ENCODE measurements around the gene PRKCQ.
A peak's percentile ranks its signal among the peaks of the same experiment; 100 is the strongest.
"Not testable (repeated sequence)": the region's sequence is repeated elsewhere in the genome, so short reads cannot be mapped to it uniquely, and the experiment has no call there.

Gene PRKCQ

DNA sequence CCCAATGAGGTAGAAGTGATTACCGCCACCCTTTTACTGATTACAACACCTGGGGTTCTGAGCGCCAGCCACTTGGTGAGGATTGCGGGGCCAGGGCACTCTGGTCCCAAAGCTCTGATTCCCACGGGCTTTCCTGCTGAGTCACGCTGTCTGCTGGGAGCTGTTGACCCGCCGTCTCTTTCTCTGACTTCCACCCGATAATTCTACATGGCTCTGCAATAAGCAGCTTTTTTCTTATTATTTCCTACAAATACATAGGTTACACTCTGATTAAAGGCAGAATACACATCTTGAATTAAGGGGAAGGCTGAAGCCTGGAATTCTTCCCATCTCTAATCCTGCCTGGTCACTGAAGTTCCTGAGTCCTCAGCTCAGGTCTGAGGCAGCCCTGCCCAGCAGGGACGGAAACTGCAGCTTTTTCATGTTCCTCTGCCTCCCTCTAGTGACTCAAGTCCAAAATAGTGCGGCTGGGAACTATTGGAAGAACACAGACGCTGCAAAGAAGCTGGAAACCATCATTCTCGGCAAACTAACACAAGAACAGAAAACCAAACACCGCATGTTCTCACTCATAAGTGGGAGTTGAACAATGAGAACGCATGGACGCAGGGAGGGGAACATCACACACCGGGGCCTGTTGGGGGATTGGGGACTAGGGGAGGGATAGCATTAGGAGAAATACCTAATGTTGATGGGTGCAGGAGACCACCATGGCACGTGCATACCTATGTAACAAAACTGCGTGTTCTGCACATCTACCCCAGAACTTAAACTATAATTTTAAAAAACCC is 178.3 kb downstream of the PRKCQ start:
- peak; percentile 85 for DNase-seq

DNA sequence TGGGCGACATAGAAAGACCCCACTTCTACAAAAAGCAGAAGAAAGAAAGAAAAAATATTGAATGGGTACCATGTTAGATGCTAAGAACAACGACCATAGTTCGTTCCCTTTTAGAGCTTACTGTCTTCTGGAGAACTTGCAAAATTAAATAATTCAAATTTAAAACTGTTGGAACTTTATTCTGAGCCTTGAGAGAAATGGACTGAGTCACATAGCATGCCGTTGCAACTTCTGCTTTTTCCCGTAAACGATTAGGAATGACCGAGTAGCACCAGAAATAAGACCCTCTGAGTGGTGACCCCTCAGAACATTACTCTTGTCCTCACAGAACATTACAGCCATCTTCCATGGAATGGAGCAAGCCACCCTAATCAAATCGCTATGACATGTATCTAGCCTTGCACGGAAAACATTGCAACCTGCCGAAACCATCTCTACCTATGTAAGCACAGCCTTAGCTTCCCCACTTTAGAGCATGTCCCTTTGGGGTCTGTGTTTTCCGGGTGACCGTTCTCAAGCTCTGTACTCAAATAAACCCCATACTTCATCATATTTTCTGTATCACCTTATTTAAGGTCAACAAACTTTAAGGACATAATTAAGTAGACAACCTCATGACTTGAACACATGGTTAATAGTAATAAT is 179.1 kb downstream of the PRKCQ start:
- no peak for DNase-seq

DNA sequence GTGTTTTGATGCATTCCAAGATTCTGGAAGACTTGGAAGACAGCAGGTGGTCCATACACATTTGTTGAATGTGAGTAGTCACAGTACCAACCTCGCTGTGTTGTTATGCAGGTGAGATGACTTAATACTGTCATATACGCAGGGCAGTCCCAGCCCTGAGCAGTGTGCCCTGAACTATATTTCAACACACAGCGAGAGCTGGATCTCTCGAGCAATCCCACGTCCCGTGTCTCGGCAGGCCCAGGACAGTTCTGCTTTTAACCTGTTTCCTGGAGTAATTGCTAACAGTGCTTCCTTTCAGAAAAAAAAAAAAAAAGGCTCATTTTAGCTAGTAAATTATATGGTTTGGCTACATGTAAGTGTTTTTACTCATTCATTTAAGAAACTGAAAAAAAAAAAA is 179.7 kb downstream of the PRKCQ start:
- no peak for DNase-seq

DNA sequence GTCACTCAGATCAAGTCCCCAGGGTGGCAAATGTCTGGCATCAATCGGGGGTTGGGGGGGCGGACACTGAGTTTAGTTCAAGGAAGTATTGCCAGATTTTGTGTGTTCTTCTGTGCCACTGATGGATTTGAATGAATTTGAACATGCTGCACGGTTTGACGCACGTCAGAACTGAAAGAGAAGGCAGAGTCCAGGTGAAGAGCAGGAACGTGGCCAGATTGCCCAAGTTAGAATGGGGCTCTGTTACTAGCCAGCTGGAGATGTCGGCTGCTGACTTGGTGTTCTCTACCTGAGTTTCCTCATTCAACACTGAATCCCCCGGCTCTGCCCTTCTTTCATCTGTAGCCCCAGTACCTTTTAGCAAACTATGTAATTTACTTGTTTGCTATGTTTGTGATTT is 180.2 kb downstream of the PRKCQ start:
- DNase-seq = no peak

DNA sequence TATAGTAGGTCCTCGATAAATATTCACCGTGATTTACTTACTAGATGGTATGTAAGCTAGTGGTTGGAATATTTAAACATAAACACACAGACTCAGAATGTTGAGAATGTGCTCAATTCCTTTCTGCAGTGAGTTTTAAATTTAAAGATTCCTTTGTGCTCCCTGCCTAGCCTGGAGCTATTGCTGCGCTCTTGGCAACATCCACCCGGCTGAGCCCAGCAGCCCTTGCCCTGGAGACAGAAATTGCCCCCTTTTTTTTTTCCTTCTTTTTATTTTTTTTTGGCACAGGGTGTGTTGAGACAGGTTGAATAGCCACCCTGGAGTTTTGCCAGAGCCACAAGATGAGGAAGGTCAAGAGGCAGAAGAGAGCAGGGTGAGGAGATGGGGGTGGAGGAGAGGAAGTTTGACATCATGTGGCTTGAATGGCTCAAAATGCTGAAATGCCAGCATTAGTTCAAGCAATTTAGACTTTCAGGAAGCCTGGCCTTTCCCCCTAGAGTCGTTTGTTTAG is 180.8 kb downstream of the PRKCQ start:
- no peak for DNase-seq

DNA sequence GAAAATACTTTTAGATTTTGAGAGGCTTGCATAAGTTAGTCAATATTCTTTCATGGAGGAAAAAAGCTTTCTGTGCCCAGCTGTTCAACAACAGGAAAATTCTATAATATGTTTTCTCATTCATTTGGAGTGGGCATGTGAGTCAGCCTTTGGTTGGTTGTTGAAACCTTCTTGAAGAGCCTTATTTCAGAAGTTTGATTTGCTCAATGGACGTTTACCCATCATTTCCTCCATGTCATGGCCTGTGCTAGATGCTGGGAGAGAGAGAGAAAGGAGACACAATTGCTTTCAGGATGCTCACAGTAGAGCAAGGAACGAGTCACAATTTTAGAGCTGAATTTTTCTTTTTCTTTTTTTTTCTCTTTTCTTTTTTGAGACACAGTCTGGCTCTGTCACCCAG is 181.7 kb downstream of the PRKCQ start:
- DNase-seq = no peak

DNA sequence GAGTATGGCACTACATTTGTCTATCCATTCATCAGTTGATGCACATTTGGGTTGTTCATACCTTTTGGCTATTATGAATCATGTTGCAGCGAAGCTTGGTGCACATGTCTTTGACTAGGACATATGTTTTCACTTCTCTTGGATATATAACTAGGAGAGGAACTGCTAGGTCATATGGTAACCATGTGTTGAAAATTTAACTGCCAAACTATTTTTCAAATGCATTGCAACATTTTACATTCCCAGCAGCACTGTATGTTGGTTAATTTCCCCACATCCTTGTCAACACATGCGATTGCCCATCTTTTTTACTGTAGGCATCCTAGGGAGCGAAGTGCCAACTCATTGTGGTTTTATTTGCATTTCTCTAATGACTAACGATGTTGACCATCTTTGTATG is 183.4 kb downstream of the PRKCQ start:
- no peak for DNase-seq

DNA sequence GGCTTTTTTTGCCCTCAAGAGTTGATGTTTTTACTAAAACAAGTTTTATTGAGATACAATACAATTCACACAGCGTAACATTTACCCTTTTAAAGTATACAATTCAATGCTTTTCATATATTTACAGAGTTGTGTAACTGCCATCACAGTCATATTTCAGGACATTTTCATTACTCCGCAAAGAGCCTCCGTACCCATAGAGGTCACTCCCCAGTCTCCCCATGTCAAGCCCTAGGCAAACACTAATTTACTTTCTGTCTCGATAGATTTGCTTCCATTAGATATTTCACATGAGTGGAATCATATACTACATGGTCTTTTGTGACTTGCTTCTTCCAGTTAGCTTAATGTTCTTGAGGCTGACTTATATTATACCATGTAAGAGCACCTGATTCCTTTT is 183.8 kb downstream of the PRKCQ start:
- no peak for DNase-seq

DNA sequence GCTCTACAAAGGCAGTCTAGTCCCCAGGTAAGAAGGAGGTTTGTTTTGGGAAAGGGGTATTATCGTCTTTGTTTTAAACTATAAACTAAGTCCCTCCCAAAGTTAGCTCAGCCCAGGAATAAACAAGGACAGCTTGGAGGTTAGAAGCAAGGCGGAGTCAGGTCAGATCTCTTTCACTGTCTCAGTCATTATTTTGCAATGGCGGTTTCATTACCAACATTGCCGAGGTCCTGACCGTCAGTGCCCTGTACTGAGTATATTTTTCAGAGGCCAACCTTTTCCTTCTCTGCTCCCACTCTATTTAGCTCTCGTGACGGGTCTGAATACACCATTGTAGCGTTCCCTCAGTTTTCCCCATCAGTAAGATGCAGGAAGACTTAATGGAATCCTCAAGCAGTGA is 184.5 kb downstream of the PRKCQ start:
- no peak for DNase-seq

DNA sequence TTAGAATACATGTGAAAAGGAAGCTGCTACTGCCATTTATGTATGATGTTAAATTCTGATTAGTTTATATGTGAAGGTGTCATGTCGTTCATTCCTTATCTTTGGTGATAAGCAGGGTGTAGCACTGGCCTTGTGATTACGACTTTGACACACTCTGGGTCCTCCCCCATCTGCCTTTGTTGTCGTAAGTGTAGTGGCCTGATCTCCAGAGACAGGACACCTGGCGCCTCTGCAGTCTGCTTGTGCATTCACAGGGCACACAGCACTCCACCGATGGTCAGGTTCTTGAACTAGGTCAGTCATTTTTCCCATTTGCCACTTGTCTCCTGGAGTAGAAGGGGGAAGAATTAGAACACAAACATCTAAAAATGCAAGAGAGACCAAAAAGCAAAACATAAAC is 186.0 kb downstream of the PRKCQ start:
- no peak for DNase-seq

DNA sequence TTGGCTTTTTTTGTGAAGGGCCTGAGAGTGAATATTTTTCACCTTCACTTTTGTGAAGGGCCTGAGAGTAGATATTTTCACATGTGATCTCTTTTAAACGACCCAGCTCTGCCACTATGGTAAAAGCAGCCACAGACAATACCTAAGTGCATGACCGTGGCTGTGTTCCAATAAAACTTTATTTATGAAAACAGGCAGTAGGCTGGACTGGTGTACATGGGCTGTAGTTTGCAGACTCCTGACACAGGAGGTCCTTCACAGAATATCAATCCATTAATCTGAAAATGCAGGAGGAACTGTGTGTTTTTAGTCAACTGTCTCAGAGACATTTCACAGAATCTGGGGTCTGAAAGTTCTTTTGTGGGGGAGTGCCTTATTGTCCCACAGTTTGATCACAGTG is 186.9 kb downstream of the PRKCQ start:
- no peak for DNase-seq

DNA sequence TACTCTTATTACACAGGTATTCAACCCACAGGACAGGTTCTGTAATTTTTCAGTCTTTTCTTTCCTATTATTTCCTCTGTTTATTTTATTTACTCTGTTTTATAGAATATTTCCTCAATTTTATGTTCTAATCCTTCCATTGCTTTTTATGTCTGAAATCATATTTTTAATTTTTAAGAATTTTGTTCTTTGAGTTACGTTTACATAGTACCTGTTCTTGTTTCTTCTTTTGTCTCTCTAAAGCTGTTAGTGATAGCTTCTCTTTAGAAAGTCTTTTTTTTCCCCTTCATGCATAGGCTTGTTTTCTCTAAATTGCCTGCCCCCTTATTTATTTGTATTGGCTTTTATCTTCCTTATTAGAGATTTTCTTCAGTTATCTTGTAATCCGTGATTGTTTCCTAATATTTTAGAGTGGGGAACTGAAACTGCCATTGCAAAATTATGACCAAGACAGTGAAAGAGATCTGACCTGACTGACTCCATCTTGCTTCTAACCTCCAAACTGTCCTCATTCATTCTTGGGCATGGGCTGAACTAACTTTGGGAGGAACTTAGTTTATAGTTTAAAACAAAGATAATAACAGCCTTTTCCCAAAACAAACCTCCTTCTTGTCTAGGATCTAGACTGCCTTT is 189.7 kb downstream of the PRKCQ start:
- no peak for DNase-seq

DNA sequence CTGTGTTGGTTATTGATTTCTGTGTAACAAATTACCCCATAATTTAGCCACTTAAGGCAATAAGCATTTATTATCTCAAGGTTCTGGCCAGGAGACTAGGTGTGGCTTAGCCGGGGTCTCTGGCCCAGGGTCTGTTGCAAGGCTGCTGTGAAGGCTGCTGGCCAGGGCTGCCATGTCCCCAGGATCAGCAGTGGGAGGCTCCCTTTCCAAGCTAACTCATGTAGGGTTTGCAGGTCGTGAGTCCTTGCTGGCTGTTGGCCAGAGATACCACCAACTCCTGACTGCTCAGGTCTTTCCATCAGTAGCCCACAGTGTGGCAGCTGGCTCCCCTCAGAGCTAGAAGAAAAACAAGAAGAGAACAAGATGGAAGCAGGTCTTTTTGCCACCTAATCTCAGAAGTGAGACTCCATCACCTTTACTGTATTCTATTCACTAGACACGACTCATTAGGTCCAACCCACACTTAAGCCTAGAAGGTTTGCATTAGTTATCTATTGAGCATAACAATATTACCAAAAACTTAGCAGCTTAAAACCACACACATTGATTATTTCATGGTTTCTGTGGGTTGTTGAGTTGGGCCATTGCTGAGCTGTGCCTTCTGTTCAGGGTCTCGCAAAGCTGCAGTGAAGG is 191.7 kb downstream of the PRKCQ start:
- DNase-seq = no peak

DNA sequence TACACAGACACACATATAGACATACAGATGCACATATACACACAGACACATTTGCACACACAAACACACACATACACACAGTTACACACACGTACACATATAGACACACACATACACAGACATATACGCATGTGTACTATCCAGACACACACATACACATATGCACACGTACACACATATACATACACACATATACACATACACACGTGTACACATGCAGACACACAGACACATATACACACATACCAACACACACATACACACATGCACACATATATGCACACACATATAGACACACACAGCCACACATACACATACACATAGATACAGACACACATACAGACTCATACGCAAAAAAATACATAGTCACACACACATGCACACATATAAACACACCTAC is 193.1 kb downstream of the PRKCQ start:
- no peak for DNase-seq

DNA sequence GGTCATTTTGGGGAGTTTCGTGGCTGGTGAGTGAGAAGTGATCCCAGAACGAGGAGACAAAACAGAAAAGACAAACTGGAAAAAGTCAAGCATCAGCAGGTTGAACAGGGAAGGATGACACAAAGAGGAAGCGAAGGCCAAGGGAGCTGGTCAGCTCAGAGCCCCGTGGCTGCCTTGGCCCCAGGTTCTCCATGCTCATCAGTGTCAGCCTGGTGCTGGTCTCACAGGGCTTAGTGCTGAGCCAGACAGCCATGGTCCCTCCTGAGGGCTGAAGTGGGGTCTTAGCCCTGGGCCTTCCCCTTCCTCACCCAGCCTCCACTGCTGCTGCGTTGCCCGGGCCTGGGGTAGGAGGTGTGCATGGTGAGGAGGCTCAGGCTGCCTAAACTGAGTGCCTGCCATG is 193.7 kb downstream of the PRKCQ start:
- DNase-seq = no peak

DNA sequence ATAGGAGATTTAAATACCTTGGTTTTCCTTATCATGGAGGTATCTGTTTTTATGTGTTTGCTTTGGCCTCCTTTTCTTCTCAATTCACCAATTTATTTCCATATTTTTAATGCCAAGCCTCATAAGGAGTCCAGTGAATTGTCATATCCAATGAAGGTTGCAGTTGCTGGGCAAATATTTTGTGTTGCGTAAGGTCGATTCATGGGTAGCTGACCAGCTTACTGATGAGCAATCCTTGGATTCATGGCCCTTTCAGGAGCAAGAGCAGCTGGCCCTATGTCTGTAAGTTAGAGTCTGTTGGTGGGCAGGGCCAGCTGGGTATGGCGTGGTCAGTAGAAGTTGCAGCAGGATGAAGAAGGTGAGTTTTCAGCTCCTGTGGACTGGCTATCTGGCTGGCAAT is 194.4 kb downstream of the PRKCQ start:
- no peak for DNase-seq

DNA sequence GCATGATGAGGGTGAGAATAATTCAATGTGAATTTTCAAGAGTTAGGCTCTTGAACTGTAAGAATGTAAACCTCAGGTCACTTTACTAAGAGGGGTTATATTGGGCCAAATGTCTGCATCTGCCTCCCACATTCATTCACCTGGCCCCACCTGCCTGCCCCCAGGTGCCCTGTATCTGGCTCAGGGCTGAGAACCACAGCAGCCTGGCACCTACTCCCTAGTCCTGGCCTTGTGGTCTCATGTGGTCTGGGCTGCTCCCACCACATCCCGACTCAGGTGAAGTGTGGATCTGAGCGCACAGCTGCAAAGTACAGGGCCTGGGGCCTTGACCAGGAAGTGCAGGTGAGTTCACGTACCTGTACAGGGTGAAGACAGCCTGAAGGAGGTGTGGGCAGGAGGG is 195.2 kb downstream of the PRKCQ start:
- DNase-seq = no peak

DNA sequence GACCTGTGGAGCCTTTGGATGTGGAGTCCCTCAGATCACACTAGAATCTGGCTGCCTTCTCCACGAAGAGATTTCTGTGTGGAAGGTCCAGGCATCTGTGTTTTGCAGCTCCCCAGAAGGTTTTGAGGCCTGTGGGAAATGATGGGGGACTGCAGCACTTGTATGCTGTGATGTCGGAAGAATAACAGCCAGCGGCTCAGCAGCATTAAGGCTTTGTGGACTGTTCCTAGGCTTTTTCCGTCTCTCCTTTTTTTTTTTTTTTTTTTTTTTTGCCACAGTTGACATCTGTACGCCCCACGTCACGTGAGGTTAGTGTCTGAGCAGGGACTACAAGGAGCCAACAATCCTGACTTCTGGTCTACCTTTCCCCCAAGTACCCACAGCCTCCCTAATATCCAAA is 196.0 kb downstream of the PRKCQ start:
- DNase-seq = no peak

DNA sequence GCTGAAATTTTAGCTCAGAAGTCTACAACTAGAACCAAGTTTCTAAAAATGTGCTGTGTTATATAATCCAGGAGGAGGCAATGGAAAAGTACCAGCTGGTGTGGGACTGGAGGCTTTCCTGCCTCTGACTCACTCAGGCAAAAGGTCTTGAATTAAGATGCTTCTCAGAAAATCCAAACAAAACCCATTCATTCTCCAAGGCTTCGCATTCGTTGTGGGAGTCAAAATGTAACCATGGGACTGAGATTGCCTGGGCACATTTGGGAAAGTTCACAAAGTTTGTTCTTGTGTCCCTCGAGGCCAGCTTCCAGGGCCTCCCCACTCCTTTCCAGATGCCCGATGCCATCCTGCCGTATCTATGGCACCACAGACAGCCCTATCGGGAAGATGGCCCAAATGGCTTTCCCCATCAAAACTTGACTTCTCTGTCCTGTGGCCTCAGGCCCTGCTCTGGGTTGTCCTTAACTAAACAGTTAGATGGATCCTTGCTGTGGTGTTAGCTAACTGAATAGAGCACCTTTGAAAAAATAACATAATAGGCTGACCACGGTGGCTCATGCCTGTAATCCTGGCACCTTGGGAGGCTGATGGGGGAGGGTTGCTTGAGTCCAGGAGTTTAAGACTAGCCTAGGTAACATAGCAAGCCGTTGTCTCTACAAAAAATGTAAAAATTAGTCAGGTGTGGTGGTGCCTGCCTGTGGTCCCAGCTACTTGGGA is 196.8 kb downstream of the PRKCQ start:
- no peak for DNase-seq

DNA sequence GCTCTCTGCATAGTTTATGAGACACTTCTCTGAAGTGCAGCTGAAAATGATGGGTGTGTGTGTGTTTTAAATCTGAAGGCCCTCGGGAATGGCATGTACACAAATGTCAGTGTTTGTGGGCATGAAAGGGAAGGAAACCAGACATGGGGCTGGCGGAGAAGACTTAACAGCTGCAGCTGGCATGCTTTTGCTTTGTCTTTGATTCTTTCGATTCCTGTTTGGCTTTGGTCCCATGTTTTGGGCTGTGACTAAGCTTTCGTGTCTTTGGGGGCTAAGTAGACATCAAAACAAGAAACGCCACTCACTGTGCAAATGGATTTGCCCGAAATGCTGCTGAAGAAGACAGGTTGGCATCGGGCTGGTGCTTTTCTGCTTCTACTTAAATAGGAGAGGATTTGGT is 198.0 kb downstream of the PRKCQ start:
- DNase-seq = no peak

DNA sequence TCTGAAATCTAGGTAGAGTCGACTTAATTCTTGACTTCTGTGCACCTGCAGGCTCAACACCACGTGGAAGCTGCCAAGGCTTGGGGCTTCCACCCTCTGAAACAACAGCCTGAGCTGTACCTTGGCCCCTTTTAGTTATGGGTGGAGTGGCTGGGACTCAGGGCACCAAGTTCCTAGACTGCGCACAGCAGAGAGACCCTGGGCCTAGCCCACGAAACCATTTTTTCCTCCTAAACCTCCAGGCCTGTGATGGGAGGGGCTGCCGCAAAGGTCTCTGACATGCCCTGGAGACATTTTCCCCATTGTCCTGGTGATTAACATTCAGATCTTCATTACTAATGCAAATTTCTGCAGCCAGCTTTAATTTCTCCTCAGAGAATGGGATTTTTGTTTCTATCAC is 199.6 kb downstream of the PRKCQ start:
- not testable (repeated sequence) for DNase-seq

DNA sequence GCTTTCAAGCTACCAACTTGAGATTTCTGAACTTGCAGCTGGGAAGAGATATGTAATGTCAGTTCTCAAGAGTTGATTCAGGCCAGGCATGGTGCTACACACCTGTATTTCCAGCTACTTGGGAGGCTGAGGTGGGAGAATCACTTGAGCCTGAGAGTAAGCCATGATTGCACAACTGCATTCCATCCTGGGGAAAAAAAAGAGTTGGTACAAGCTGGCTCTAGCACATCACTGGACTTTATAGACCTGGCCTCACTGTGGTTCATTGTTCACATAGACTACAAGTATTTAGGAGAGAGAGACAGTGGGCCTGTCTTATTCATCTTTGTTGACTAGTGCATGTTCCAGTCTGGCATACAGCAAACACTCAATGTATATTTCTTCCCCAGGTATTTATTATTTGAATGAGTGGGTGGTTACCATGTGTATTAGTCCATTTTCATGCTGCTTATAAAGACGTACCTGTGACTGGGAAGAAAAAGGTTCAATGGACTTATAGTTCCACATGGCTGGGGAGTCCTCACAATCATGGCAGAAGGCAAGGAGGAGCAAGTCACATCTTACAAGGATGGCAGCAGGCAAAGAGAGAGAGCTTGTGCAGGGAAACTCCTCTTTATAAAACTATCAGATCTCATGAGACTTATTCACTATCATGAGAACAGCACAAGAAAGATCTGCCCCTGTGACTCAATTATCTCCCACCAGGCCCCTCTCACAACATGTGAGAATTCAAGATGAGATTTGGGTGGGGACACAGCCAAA is 200.9 kb downstream of the PRKCQ start:
- DNase-seq = no peak

All from amniotic stem cell (primary cell).